Bronchial epithelial cell (primary cell): ENCODE results near the gene SCFD2. TPM values are rescaled to one million over a fixed set of nuclear protein-coding genes. Genes with fewer than 3 reads are reported as not detected.

Experiments
- DNase-seq: peaks from one replicate; pipeline ENCODE4 v3.0.0-alpha.2; 2010; ENCODE audit warnings: low read depth
- FAIRE-seq: peaks from 2 replicates; lab custom pipeline; 2011; peaks lifted over from hg19 to GRCh38; lab: Jason Lieb, UNC
- H3K27me3 ChIP-seq: 2 replicates; pipeline ENCODE4 v1.5.1; 2011; ENCODE audit warnings: low read length; ENCODE audit not compliant: control insufficient read depth, insufficient read depth
- H3K36me3 ChIP-seq: 2 replicates; pipeline ENCODE4 v1.5.1; 2011; ENCODE audit warnings: low read length; ENCODE audit not compliant: control insufficient read depth, insufficient read depth
- H3K4me3 ChIP-seq: 2 replicates; pipeline ENCODE4 v1.5.1; 2011; ENCODE audit warnings: mild to moderate bottlenecking, low read depth, low read length, control low read depth
- total RNA-seq: library from RNA; depleted of rRNA; stranded (reverse); fragments of >200 nt; gene quantifications from 2 replicates; pipeline ENCODE4 v1.2.1, GENCODE V29; 2014
- TF ChIP-seq, protein P1 (sequence below): IDR thresholded peaks from 2 replicates; pipeline ENCODE4 v1.5.1; 2011; ENCODE audit warnings: mild to moderate bottlenecking, moderate library complexity, low read length, control low read depth, inconsistent platforms; ENCODE audit not compliant: insufficient read depth, severe bottlenecking

SCFD2 gene
- total RNA-seq, 1 donor from 2014 or later = 21.9 TPM

DNA sequence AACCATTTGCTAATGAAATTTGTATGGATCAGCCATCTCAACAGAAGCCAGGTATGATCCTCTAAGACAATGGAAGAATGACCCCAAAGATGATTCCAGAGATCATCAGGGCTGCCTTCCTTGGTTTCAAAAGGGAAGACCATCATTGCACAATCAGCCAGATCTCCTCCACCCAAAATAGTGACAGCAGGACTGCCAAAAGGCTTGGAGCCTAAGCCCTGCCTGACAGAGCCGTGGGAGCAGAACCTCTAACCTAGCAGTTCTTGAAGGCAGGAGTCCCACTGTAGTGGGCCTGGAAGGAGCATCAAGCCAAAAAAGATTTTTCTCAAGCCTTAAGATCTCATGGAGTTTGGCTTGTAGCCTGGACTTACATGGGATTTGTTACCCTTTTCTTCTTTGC is 277.7 kb downstream of the SCFD2 start:
- FAIRE-seq = no peak
- no peak overlapping the region for H3K4me3 ChIP-seq
- DNase-seq = no peak
- H3K36me3 ChIP-seq = no peaks in the 10 kb centered on the region
- TF ChIP-seq, protein P1, sequence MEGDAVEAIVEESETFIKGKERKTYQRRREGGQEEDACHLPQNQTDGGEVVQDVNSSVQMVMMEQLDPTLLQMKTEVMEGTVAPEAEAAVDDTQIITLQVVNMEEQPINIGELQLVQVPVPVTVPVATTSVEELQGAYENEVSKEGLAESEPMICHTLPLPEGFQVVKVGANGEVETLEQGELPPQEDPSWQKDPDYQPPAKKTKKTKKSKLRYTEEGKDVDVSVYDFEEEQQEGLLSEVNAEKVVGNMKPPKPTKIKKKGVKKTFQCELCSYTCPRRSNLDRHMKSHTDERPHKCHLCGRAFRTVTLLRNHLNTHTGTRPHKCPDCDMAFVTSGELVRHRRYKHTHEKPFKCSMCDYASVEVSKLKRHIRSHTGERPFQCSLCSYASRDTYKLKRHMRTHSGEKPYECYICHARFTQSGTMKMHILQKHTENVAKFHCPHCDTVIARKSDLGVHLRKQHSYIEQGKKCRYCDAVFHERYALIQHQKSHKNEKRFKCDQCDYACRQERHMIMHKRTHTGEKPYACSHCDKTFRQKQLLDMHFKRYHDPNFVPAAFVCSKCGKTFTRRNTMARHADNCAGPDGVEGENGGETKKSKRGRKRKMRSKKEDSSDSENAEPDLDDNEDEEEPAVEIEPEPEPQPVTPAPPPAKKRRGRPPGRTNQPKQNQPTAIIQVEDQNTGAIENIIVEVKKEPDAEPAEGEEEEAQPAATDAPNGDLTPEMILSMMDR = no peak
- H3K27me3 ChIP-seq = no peaks in the 10 kb centered on the region

DNA sequence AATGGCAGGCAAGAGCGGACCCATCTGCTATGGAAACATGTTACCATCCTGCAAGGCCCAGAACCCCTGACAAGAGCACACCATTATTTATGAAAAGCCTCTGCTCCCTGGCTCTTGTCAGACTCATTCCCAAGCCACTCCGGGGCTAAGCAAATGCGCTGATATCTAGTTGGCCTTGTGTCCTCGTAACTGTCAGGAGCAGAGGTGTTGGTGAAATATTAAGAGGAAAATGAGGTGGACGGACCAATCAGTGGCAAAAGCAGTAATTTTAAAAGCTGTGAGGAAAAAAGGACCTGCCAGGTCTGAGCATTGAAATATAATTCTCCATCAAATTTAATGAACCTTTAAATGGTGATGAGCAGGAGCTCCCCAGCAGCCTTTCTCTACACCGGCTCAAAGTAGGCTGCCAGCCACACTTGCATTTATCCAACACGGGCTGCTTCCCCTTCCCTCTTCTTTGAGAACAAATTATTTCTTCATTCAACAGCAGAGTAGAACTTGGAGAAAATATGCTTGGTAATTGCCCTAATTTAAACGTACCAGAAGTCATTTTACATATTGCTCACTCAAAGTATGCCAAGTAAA is 289.4 kb downstream of the SCFD2 start:
- TF ChIP-seq, protein P1 = no peak
- no peak for FAIRE-seq
- H3K36me3 ChIP-seq = no peaks in the 10 kb centered on the region
- no peaks in the 10 kb centered on the region for H3K27me3 ChIP-seq
- no peak overlapping the region for H3K4me3 ChIP-seq
- no peak for DNase-seq

DNA sequence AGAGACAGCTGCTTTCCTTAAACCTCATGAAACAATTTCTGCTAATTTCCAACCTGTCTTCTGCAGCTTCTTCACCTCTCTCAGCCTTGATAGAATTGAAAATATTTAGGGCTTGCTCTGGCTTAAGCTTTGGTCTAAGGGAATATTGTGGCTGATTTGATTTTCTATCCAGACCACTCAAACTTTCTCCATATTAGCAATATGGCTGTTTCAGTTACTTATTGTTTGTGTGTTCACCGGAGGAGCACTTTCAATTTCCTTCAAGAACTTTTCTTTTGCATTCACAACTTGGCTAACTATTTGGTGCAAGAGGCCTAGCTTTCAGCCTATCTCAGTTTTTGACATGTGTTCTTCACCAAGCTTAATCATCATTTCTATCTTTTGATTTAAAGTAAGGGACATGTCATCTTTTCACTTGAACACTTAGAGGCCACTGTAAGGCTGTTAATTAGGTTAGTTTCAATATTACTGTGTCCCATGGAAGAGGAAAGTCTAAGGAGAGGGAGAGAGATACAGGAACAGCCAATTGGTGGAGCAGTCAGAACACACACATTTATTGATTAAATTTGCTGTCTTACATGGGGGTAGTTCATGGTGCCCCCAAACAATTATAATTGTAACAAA is 290.6 kb downstream of the SCFD2 start:
- H3K27me3 ChIP-seq = no peaks in the 10 kb centered on the region
- FAIRE-seq (no peak), DNase-seq (no peak)
- H3K36me3 ChIP-seq = no peaks in the 10 kb centered on the region
- no peak overlapping the region for H3K4me3 ChIP-seq
- TF ChIP-seq, protein P1 = no peak

DNA sequence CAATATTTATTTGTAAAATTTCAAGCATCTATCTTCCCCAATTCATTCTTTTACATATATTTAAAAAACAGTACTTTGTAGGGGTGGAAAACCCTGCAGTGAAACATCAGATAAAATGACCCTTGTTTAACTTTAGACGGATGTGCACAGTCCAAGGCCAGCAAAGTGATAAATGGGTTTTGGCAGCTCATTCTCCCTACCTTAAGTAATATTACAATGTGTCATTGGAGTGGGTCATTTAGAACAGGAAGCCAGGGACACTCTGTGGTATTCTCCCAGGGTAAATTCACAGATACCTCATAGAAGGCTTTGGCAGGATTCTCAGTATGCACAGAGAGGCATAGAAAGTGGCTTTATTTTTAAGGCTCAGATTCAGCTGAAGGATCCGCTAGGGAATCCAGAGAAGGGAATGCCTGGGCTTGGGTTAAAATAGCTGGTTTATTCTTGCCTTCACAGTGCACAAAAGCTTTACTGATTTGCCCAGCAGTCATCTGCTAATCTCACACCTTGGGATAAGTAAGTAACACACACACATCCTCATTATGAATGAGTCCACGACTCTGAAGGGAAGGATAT is 297.0 kb downstream of the SCFD2 start:
- FAIRE-seq (no peak), DNase-seq (no peak)
- TF ChIP-seq, protein P1 = no peak
- Histone ChIP-seq H3K36me3 (no peaks in the 10 kb centered on the region), H3K4me3 (no peak overlapping the region), H3K27me3 (no peaks in the 10 kb centered on the region)

DNA sequence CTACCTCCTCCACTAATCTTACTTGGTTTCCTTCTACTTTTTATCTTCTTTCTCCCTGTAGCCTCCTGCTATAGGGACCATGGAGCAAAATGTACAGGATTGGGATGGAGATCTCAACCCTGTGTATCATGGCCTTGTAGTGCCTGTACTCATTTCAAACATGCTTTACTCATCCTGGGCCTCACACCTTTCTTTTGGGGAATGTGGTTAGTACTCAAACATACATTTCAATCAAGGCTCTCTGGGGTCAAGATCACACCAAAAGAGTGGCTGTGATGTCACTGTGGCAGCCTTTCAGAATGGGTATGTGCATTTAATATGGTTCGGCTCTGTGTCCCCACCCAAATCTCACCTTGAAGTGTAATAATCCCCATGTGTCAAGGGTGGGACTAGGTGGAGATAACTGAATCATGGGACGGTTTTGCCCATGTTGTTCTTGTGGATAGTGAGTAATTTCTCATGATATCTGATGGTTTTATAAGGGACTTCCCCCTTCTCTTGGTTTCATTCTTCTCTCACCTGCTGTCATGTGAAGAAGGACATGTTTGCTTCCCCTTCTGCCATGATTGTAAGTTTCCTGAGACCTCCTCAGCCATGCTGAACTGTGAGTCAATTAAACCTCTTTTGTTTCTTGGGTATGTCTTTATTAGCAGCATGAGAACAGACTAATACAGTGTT is 298.6 kb downstream of the SCFD2 start:
- no peaks in the 10 kb centered on the region for H3K27me3 ChIP-seq
- no peak overlapping the region for H3K4me3 ChIP-seq
- TF ChIP-seq, protein P1 = no peak
- no peak for DNase-seq
- no peak for FAIRE-seq
- no peaks in the 10 kb centered on the region for H3K36me3 ChIP-seq
